Cardiac septum (tissue), 1 donor: Measurements from ENCODE around the gene GPR78. TPM values are rescaled to one million over a fixed set of nuclear protein-coding genes. Genes with fewer than 3 reads are reported as not detected.

Experiments used
- DNase-seq: peaks from one replicate; pipeline ENCODE4 v3.0.0-alpha.2; 2020; ENCODE audit warnings: low spot score
- intact Hi-C: fragments of 100-400 bp; cut with DNase I; formaldehyde crosslinking; loops from one replicate; pipeline ENCODE4 v1.14.0; 2022
- total RNA-seq: library from RNA; stranded (reverse); fragmentation: NEBNext Ultra II Directional; extraction: Animal tissue kit (Norgen Biotek cat#: 25700); gene quantifications from one replicate; pipeline ENCODE4 v1.2.1, GENCODE V29; 2021
- donor health status: DM: no; HTN: no; CAD: no.

Gene GPR78
- total RNA-seq, 1 donor from 2014 or later: not detected

GRCh38 chr4:8582016-8582415, 1.8 kb downstream of the GPR78 start:
- intact Hi-C loops: no loop called here
- peak; percentile 66 for DNase-seq

GRCh38 chr4:8582436-8582835, 2.2 kb downstream of the GPR78 start:
- peak; percentile 50 for DNase-seq
- intact Hi-C loops: no loop called here

DNA sequence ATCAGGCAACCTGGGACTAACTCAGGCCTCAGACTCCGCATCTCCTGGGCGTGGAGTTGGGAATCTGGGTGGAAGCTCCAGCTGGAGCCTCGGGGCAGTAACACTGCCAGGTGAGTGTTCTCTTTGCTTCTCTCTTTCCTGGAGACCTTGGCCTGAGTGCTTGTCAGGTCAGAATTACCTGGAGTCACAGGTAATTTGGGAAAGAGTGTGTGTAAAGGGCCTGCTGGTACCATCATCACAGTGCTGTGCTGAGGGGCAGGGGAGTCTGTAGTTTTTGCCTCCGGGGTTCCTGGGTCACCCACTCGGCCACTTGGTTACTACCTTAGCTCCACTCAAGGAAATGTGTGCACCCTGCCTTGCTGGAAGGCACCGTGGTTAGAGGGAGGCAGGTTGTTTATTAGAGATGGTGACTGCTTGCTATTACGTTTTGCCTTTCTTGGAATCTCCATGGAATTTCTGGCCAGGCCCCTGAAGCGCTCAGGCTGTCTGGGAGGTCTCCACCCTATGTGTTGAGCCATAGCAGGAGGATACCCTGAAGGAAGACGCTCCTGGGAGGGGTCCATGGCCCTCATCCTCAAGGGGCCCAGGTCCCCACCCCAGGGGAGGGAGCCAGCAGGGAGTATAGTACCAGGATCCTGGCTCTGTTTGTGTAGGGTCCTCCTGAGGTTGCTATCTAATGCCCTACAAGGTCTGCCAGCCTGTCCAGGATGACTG, 2.9 kb downstream of the GPR78 start:
- intact Hi-C loops: no loop called here
- no peak for DNase-seq

- no peak for DNase-seq
- intact Hi-C loops: no loop called here
These were observed 3.4 kb downstream of the GPR78 start for GRCh38 chr4:8583655-8584025.

DNA sequence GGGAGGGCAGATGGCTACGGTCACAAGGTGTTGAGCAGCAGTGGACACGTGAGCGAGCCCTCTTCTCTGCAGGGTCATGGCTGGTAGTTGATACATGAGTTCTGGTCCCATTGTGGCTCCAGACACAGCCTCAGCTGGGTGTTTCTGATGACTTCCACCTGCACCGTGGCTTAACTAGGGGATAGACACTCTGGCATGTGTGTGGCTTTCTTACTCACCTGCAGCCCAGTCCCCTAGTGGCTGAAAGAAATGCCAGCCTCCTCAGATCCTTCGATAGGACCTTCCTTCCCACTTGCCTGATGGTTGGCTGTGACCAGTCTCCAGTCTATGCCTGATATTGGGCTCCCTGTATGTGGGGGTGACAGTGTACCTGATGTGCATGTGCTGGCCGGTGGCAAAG, 5.0 kb downstream of the GPR78 start:
- peak; percentile 70 for DNase-seq
- intact Hi-C loops: no loop called here

DNA sequence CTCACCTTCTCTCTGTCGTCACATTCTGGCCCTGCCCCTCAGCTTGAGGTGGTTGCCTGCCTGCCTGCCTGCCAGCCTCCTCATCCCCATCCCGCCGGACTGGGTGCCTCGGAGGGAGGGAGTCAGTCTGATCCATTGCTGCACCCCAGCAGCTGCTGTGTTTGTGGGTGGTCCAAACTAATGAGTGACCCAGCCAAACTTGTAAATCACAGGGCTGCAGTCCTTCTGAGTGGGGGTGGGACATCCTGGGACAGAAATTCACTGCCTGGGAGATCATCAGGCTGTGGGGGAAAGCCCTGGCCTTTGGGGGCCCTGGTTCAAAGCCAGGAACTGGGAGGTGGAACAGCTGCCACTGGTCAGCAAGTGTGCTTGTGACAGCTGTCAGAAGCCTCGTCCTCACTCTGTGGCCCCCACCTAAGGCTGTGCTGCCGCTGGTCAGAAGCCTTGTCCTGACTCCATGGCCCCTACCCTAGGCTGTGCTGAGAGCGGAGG, 5.6 kb downstream of the GPR78 start:
- DNase-seq: peak; percentile 72
- intact Hi-C loops: no loop called here

DNA sequence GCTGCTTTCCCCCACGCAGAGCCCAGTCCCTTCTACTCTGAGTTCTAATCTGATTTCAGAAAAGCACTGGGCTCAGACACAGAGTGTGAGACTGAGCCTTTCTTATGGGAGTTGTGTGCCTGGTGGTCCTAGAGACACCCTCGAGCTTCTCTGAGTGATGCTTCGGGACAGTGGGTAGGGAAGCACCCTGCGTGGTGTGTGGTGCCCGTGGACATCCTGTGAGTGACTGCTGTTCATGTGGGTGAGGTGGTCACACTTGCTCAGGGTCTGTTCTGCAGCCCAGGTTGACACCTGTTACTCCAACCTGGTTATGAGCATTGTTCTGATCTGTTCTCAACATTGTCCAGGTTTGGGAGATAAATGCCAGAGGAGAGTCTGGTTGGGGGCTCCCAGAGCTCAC, 6.1 kb downstream of the GPR78 start:
- intact Hi-C loops: no loop called here
- peak; percentile 64 for DNase-seq

DNA sequence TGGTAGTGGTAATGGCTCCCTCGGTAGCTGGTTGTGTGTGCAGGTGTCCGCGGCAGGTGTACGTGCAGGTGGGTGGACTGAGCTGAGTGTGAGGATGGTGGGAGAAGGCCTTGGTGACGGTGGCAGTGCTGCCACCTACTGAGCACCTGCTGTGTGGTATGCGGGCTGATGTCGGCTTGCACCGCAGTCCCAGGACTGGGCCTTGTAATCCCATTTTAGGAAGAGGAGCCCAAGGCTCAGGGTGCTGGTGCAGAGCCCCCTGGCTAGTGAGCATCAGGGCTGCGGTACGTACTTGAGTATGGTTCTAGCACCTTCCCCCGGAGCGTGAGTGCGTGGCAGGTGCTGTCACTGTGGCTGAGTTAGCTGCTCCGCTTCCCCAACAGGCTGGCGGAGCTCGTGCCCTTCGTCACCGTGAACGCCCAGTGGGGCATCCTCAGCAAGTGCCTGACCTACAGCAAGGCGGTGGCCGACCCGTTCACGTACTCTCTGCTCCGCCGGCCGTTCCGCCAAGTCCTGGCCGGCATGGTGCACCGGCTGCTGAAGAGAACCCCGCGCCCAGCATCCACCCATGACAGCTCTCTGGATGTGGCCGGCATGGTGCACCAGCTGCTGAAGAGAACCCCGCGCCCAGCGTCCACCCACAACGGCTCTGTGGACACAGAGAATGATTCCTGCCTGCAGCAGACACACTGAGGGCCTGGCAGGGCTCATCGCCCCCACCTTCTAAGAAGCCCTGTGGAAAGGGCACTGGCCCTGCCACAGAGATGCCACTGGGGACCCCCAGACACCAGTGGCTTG, 6.7 kb downstream of the GPR78 start:
- intact Hi-C loops: no loop called here
- peak; percentile 63 for DNase-seq

- peak; percentile 56 for DNase-seq
- intact Hi-C loops: no loop called here
These were observed 7.4 kb downstream of the GPR78 start for GRCh38 chr4:8587469-8588195.

- DNase-seq: no peak
- intact Hi-C loops: no loop called here
These were observed 7.9 kb downstream of the GPR78 start for GRCh38 chr4:8588196-8588470.

DNA sequence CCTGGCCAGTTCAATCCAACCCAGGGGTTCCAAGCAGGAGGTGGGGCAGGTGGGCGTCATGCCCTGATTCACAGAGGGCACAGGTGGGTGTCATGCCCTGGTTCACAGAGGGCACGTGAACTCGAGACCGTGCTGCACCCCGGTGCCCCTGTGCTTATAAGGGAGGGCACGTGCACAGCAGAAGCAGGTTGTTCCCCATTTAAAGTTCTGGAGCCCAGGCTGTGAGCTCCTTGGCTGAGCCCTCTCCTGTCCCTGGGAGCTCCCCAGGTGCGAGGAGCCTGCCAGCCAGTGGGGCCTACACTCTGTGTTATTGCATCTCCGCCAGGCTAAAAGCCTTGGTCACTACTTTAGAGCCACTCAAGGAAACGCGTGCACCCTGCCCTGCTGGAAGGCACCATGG, 9.1 kb downstream of the GPR78 start:
- intact Hi-C loops: no loop called here
- no peak for DNase-seq

GRCh38 chr4:8589823-8590545, 9.8 kb downstream of the GPR78 start:
- no peak for DNase-seq
- intact Hi-C loops: loop anchor here (5.0 kb wide), 1 partner anchor 348 kb away; no protein-coding TSS in a partner anchor

- no peak for DNase-seq
- intact Hi-C loops: loop anchor here (5.0 kb wide), 1 partner anchor 348 kb away; no protein-coding TSS in a partner anchor
These were observed 10.3 kb downstream of the GPR78 start for GRCh38 chr4:8590546-8590880.

- no peak for DNase-seq
- intact Hi-C loops: loop anchor here (5.0 kb wide), 1 partner anchor 349 kb away; no protein-coding TSS in a partner anchor
These were observed 10.9 kb downstream of the GPR78 start for GRCh38 chr4:8591114-8591513.

DNA sequence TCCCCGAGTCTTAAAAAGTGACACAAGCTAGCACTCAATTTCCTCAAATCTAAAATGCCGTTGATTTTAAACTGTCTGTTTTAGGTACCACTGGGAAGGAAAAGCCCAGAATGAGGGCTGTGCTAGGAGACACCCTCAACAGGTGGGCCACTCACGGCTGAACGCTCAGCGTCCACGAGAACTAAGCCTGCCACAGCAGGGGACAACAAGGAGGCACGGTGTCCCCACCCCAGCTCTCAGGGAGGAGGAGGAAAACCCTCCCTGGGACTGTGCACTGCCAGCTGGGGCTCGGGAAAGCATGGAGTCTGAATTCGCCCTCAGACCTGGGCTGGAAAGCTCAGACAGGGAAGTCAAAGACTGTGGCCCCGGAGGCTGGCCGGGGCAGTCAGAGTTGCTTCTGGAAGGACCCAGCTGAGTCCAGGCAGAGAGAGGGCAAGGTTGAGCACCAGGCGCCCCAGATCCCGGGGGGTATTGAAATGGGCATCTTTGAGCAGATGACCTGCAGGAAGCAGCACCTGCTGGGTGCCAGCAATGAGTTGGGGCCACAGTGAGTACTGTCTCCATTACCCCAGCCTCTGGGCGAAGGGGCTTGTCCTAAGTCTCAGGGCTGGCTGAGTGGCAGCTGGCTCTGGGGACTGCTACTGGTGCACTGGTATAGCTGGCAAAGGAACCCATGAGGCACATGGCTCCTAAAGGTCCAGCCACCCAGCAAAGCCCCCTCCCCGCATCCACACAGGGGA, 11.6 kb downstream of the GPR78 start:
- no peak for DNase-seq
- intact Hi-C loops: loop anchor here (5.0 kb wide), 1 partner anchor 349 kb away; no protein-coding TSS in a partner anchor

GRCh38 chr4:8592366-8593263, 12.4 kb downstream of the GPR78 start, which contains the start of gene CPZ:
CPZ (plus strand) TSS chr4:8592765; CDS start chr4:8592834, 69 bp downstream.
- intact Hi-C loops: loop anchor here (1.0 to 5.0 kb wide), 2 partner anchors 123 to 350 kb away; no protein-coding TSS in a partner anchor
- DNase-seq: no peak

- DNase-seq: no peak
These were observed 13.3 kb downstream of the GPR78 start for GRCh38 chr4:8593264-8594096.

More at GRCh38 chr4:8593264-8594096, 13.3 kb downstream of the GPR78 start:
- intact Hi-C loops: loop anchor here (1.0 to 5.0 kb wide), 2 partner anchors 124 to 351 kb away; no protein-coding TSS in a partner anchor
